CD4-positive, alpha-beta T cell treated with Interleukin-17A for 1 hour (primary cell): ENCODE results near the gene TUT1.
A peak's percentile ranks its signal among the peaks of the same experiment; 100 is the strongest.
"Not testable (repeated sequence)": the region's sequence is repeated elsewhere in the genome, so short reads cannot be mapped to it uniquely, and the experiment has no call there.

Experiments used
- DNase-seq: peaks from one replicate; pipeline ENCODE4 v3.0.0-alpha.2; 2020

TUT1 gene

GRCh38 chr11:62603776-62604299 is 12.5 kb upstream of the TUT1 start:
- no peak for DNase-seq

DNA sequence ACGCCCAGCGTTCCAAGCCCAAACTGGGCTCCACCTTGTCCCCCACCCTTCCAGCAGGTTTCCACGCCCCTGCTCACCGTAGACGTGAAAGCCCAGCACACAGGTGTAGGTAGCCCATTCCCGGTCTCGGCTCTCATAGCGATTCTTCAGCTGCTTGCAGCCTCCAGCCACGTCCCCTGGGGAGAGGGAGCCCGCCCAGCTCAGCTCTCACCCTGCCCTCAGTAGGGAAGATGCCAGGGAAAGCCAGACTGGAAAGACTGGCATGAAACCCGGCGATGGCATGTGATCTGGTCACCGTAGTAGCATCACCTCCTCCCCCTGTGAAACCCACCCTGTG is 11.7 kb upstream of the TUT1 start:
- no peak for DNase-seq

GRCh38 chr11:62602141-62603071 is 11.1 kb upstream of the TUT1 start:
- DNase-seq, result no peak

- peak; percentile 99 for DNase-seq
Measured at GRCh38 chr11:62601372-62602140, 10.2 kb upstream of the TUT1 start, which contains the start of gene MTA2. MTA2 (minus strand) TSS chr11:62601865; CDS start chr11:62601450, 415 bp downstream.

GRCh38 chr11:62601122-62601371 is 9.7 kb upstream of the TUT1 start:
- DNase-seq, result peak; percentile 52

DNA sequence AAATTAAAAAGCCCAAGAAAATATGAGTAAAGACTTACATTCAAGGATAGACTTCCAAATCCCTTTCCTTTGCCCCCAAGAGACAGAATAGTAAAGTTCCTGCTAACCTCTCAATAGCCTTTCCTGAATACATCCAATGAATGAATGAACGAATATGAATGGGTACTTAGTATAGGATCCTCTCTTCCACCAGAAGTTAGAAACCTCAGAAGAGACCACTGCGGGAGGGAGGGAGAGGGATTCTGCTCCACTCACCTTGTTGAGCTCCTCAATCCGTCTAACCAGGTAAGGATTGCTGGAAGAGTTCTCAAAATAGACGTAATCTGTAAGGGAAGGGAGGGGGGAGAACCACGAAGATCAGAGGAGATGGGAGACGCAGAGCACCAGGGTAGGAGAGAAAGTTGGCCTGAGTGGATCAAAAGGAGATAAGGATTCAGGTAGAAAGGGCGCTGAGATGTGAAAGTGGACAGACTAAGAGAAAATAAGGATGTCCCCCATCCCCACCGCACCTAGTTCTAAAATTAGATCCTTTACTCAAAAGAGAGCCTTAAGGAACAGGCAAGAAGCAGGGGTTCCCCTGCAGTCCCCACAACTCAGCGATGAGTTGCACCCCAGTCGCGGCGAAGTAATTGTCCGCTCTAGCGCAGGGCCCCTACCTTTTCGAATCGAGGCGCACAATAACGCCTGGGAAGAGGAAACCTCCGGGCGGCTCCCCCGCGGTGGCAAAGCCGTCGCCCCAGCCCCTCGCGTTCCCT is 9.2 kb upstream of the TUT1 start:
- peak; percentile 35 for DNase-seq

DNA sequence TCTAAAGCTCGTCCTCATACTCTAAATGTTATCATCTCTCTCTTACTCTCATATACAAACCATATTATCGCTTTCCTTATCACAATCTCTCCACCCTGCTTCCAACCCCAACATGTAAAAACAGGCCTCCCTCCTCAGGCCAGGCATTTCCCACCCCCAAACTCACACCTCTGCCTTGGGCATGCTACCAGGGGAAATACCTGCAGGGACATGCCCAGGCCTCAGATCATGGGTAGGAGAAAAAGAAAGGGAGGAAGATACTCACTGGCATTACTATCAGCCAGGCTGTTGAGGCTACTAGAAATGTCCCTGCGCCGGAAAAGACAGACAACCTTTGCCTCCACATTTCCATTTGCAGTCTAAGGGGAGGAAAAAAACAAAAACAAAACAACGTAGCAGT is 8.6 kb upstream of the TUT1 start:
- DNase-seq, result peak; percentile 57

- DNase-seq, result peak; percentile 99
Measured at GRCh38 chr11:62599069-62599696, 7.9 kb upstream of the TUT1 start.

DNA sequence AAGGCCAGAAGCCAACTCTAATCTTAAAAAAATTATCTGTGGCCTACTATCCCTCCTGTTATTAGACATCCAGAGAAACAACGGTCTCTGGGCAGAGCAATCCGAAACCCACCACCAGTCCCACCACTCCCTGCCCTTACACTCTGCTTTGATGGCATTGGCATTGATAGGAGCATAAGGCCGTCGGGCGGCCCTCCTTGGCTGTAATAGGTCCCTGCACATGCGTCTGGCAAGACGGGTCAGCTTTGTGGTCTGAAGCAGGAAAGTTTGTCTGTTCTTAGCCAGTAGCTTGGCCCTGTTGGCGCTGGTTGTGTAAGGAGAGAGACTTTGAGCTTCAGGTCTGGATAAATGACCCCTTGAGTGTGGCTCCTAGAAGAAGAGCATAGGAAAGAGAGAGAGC is 3.8 kb upstream of the TUT1 start:
- no peak for DNase-seq

- peak; percentile 85 for DNase-seq
Measured at GRCh38 chr11:62593434-62594044, 2.2 kb upstream of the TUT1 start.

DNA sequence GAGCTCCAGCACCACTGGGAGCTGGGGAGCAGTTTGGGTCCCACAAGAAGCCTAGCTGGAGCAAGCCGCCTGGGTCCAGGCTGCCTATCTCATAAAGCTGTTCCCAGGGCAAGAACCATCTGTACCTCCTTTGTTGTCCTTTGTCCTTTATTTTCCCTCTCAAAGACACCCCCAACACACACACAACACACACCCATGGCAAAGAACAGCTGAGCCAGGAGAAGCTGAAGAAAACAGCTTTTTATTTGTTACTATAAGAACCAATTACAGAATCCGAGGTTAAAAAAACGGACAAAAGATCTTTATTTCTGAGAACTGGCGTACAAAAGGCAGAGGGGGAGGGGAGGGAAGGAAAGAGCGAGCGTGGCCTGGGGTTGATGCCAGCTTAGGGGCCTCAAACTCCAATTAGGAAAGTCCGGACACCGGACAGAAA is 1.7 kb upstream of the TUT1 start:
- no peak for DNase-seq

DNA sequence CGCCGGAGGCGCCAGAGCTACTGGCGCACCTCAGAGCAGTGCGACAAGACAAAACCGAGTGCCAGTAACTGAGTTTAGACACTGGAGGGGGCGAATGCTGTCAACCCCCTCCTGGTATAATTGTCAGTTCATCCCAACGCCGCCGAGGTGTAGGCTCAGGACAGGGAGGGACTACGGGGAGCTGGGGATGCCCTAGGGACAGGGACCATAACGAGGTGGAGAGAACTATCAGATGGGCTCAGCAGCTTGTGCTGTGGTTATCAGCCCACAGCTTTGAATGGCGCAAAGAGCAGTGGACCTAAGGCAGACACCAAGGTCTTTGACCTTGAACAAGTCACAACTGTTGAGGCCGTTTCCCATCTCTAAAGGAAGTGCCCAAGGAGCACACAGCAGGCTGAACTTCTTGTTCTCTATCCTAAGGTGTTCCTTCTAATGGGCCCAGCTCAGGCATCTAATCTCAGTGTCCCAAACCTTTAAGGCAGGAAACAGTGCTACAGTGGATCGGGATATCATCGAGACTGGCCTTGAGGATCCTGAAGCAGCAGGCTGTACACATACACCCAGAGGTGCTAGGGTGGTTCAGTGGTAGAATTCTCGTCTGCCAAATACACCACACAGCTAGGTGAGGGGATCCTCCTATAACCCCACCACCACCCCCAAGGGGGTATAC is 958 bp upstream of the TUT1 start:
- no peak for DNase-seq

- peak; percentile 35 for DNase-seq
Measured at GRCh38 chr11:62588966-62589637, 2.2 kb downstream of the TUT1 start.

- DNase-seq, result not testable (repeated sequence)
Measured at GRCh38 chr11:62585356-62585755, 6.0 kb downstream of the TUT1 start.

GRCh38 chr11:62581735-62582134 is 9.6 kb downstream of the TUT1 start:
- not testable (repeated sequence) for DNase-seq

- no peak for DNase-seq
Measured at GRCh38 chr11:62580959-62581715, 10.2 kb downstream of the TUT1 start.

DNA sequence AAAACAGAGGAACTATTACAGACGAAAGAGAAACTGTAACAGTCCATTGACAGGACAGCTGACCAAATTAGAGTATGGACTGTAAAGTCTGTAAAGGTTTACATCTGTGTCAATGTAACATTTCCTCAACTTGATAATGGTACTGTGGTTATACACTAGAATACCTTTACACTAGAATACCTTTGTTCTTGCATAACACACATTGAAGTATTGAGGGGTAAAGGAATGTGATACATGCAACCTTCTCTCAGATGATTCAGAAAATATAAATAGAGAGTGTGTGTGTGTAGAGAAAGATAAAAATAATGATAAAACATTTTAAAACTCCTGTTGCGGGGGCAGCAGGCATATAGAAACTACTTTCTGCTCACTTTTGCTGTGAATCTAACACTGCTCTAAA is 12.1 kb downstream of the TUT1 start:
- DNase-seq, result no peak

- no peak for DNase-seq
Measured at GRCh38 chr11:62578541-62578940, 12.8 kb downstream of the TUT1 start.

GRCh38 chr11:62577046-62577714 is 14.1 kb downstream of the TUT1 start:
- DNase-seq, result no peak

- no peak for DNase-seq
Measured at GRCh38 chr11:62575837-62576236, 15.5 kb downstream of the TUT1 start.
